Stimulated activated CD8-positive, alpha-beta memory T cell treated with anti-CD3 and anti-CD28 coated beads, Interleukin-2, amount 100 ng/mL, for 48 hours (primary cell): ENCODE measurements around the gene PLA2G2D.

Experiments used
- DNase-seq, 2 donors: peaks; one replicate each; pipeline ENCODE4 v3.0.0-alpha.2; 2020; ENCODE audit warnings: low read depth in 2 of 2

Gene PLA2G2D

GRCh38 chr1:20119347-20119746 is at the start of gene PLA2G2D:
Gene PLA2G2D, minus strand, starts transcription at chr1:20119536. Its CDS starts 38 bp downstream, at chr1:20119498.
- DNase-seq, result no peak

DNA sequence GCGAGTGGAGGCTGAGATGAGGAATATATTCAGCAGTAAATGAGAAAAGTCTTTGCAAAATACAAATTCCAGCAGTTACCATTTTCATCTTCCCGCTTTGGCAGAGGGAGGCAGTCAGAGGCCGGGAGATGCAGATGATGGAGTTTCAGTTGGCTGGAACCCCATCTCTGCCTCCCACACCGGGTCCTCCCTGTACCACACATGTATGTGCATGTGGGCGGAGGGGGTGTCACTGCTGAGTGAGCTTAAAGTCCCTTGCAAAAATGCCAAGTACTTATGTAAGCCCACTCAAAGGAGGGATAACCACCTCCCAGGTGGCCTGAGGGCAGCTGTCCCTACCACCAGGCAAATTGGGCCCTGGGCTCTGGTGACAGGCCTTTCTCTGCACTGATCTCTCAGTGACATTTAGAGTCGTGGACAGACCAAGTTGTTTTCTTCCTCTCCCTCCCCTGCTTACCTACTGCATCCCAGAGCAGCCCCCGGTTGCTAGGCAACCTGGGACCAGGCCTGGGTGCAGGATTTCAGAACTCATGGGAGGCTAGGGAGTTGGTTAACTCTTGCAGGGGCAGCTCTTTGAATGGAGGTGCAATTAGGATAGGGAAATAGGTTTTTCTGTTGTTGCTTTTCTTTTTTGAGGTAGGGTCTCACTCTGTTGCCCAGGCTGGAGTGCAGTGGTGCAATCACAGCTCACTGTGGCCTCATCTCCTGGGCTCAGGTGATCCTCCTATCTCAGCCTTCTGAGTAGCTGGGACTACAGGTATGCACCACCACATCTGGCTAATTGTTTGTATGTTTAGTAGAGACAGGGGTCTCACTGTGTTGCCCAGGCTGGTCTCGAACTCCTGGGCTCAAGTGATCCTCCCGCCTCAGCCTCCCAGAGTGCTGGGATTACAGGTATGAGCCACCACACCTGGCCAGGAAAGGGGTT is 49.5 kb upstream of the PLA2G2D start:
- no peak for DNase-seq

DNA sequence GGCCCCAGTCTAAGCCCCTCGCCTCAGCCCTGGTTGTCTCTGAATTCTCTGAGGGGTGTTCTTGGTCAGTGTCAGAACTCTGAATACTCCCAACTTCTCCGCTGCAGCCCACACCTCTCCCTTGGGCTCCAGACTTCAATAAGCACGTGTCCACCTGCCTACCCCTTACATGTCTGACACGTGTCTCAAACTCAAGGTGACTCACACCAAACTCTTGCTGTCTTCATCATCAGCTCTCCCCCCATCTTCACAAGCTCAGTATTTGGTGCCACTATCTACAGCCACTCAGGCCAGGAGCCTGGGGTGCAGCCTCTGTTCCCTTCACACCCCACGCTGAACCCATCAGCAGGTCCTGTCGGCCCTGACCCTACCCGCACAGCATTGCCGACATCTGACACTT is 47.8 kb upstream of the PLA2G2D start:
- no peak for DNase-seq

- DNase-seq, result no peak
These were observed 46.7 kb upstream of the PLA2G2D start for GRCh38 chr1:20166051-20166450.

DNA sequence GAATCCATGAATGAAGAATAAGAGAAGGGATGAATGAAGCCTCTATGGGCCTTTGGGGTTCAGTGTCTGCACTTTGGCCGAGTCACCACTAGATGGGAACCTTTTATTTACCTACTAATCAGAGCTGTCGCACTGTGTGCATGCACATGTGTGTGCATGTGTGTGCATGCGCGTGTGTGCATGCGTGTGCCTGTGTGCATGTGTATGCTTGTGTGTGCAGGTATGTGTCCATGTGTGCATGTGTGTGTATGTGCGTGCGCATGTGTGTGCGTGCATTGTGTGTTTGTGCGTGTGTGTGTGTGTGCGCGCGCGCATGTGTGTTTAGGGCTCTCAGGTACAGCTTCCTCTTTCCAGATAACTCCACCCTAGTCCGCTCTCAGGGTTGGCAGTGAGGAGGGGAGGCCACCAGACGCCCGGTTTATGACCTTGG is 46.2 kb upstream of the PLA2G2D start:
- no peak for DNase-seq

- DNase-seq, result no peak
These were observed 45.4 kb upstream of the PLA2G2D start for GRCh38 chr1:20164694-20165202.

DNA sequence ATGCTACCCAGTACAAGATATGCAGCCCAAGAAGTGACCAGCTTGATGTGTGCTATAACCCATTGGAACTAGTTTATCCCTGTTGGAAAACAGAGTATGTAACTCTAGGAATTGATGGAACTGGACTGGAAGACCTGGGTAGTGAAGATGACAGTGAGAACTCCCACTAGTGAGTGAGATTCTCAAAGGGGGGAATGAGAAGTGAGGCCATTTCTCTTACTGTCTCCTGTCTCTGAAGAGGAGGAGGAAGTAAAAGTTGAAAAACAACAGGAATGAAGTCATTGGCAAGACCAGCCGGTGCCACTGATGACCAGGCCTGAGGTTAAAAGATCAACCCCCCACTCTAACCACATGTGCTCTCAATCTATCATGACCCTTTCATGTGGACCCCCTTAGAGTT is 40.7 kb upstream of the PLA2G2D start:
- no peak for DNase-seq

DNA sequence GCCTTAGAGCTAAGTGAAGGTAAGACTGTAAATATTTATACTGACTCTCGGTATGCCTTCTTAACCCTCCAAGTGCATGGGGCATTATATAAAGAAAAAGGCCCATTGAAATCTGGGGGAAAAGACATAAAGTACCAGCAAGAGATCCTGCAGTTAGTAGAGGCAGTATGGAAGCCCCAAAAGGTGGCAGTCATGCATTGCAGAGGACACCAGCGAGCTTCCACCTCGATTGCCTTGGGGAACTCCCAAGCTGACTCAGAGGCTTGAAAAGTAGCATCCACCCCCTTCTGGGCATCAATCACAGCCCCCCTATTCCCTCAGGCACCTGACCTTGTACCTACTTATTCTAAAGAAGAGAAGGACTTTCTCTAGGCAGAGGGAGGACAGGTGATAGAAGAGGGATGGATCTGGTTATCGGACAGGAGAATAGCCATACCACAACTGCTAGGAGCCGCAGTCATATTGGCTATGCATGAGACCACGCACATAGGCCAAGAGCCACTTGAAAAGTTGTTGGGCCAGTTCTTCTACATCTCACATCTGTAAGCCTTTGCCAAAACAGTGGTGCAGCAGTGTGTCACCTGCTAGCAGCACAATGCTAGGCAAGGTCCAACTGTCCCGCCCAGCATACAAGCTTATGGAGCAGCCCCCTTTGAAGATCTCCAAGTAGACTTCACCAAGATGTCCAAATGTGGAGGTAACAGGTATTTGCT is 39.2 kb upstream of the PLA2G2D start:
- no peak for DNase-seq

GRCh38 chr1:20154301-20154831 is 35.0 kb upstream of the PLA2G2D start:
- DNase-seq, result no peak

DNA sequence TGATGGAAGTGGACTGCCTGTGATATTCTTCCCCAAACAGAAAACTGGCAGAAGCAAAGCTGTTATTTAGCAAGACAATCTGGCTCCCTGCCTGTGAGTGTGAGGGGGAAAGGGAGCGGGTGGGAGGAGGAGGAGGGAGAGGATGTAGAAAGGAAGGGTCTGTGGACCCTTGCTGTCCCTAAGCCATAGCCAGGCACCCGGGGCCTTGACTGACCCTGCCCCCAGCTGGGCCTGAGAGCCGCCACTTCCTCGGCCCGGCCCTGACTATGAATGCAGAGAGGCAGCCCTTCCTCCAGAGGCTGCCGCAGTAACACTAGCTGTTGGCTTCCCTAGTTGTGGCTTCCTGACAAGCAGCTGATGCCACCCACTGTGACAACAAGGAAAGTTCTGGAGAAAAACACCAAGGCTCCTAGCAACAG is 33.7 kb upstream of the PLA2G2D start:
- no peak for DNase-seq

DNA sequence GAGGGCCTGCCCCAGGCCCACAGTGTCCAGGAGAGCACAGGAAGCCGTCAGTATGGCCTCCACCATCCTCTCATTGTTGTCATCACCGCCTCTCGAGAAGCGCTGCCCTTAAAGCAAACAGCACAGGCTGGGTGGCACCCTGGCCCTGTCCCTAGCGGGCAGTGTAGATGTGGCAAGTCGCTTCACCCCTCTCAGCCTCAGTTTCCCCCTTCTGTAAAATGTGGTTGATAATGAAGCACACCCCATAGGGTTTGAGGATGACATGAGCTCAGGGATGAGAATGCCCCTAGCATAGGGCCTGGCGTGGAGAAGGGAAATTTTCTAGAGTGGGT is 33.2 kb upstream of the PLA2G2D start:
- DNase-seq, result no peak

DNA sequence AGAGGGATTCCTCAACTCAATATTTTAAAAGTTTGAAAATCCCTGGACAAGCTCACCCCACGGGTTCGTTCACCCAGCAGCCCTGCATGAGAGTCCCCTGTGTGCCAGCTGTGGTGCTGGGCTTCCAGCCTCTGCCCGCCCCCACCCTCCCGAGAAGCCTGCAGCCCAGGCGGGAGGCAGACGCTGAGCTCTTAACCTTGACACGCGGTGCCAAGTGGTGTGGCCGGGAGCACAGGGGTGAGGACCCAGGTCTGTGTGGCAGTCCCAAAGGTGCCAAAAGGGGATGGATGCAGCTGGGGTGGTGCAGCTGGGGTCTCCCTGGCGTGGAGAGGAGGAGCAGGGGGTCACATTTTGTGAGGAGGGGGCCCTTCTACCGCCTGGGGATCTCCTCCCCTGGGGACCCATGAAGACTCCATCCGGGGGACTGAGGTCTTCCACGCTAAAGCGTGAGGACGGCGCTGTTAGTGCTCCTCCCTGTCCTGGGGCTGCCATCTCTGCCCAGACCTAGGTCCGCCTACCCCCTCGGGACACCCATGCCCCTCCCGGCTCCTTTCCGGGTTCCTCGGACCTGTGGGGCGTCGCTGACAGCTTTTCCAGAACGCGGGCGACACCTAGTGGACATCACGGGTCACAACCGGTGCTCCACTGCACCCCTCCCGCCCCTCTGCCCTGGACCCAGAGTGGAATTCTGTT is 32.7 kb upstream of the PLA2G2D start:
- peak; percentile 57 to 72 for DNase-seq

- no peak for DNase-seq
These were observed 31.6 kb upstream of the PLA2G2D start for GRCh38 chr1:20150969-20151368.

DNA sequence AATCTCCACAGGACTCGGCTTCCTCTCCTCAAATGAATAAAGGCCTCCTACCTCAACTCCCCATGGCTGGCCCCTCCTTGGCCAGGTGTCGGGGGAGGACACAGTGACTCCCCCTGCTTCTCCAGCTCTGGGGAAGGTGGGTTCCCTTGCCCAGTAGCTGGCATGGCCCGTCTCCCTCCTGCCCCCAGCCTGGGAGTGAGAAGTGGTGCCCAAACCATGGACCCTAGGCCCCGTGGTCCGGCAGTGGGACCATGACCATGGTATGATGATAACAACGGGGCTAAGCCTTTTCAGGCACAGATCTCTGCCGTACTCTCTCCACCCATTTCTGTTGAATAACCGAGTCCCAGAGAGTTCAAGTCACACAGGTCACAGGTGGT is 31.0 kb upstream of the PLA2G2D start:
- DNase-seq, result no peak

DNA sequence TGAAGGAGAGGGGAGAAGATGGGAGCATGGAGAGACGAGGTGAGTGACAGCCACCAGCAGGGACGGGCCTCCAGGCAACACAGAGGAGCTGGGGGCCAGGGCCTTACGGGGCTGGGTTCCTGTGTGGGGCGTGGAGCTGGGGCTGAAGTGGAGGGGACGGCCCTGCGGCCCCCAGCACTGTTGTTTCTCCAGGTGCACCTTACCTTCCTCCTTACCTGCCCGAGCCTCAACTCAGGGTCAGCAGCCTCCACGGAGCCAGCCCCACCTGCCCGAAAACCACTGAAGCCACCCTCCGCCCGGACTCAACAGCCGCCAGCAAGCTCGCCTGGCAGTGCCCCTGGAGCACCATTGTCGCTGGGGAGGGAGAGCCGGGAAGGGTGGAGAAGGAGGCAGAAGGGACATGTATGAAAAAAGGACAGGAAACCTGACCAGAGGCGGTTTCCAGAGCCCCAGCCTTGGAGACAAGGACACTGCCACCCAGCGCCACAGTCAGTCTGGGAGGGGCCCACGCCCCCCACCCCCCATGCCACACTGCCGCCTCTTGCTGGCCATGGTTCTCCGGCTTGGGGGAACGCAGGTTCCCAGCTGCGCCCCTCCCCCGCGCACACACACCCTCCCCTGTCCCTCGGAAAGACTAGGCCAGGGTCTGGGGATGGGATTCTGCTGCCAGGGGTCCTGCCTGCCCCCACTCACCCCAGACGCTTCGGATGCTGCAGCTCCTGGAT is 30.4 kb upstream of the PLA2G2D start:
- no peak for DNase-seq

DNA sequence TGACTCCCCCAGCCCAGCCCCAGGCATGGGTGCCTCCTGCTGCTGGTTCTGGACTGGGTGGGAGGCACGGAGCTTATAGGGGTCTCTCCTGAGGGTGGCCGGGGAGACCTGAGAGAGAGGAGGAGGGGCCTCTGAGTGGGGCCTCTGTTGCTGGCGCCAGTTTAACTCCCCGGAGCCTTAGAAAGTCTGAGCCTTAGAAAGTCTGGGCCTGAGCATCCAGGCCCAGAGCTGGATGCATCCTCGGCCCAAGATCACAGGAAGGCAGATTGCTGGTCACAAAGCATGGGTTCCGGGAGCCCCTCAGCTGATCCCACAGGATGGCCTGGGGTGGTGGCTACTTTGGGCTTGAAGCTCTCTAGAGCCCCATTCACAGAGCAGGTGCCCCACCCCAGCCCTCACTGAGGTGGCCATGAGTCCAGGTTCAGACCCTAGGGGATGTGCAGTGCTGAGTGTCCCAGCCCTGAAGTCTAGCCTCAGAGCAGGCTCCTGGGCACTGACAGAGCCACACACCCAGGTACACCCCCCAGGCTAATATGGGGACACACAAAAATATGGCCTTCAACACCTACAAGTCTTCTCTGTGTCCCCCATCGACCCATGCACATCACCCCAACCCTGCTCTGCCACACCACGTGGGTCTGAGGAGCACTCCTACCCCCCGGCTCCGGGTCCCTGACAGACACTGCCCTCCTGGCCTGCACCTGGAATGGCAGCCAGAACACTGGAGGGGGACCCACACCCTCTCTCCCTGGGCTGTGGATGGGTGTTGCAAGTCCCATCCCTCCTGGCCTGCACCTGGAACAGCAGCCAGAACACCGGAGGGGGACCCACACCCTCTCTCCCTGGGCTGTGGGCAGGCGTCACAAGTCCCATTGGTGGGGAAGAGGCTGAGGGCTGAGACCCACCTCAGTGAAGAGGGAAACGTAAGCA is 29.5 kb upstream of the PLA2G2D start:
- no peak for DNase-seq

GRCh38 chr1:20147846-20148570 is 28.7 kb upstream of the PLA2G2D start:
- no peak for DNase-seq

- DNase-seq, result no peak
These were observed 24.6 kb upstream of the PLA2G2D start for GRCh38 chr1:20143734-20144565.

- no peak for DNase-seq
These were observed 24.0 kb upstream of the PLA2G2D start for GRCh38 chr1:20143318-20143717.
